HG03108 (cell line): ENCODE results near the gene GPI.
"Not testable (repeated sequence)": the region's sequence is repeated elsewhere in the genome, so short reads cannot be mapped to it uniquely, and the experiment has no call there.

ENCODE experiments used
- ATAC-seq: cut with Tn5 transposase; IDR thresholded peaks from one replicate; pipeline ENCODE4 v1.9.1; 2021; ENCODE audit warnings: moderate library complexity; ENCODE audit not compliant: unreplicated experiment

GPI gene

GRCh38 chr19:34400844-34401243 is 35.8 kb downstream of the GPI start:
- ATAC-seq = not testable (repeated sequence)

GRCh38 chr19:34402074-34402600 is 37.1 kb downstream of the GPI start:
- ATAC-seq = no peak

- ATAC-seq = no peak
These were observed 38.8 kb downstream of the GPI start for GRCh38 chr19:34403784-34404108.

GRCh38 chr19:34404109-34404909 is 39.3 kb downstream of the GPI start, which contains the start of gene PDCD2L:
TSS of gene PDCD2L (plus strand) at chr19:34404399. CDS start at chr19:34404431, 32 bp downstream.
- ATAC-seq = peak; percentile 80

- no peak for ATAC-seq
These were observed 41.1 kb downstream of the GPI start for GRCh38 chr19:34405892-34406660.

GRCh38 chr19:34408411-34408810 is 43.4 kb downstream of the GPI start:
- no peak for ATAC-seq

- ATAC-seq = no peak
These were observed 44.5 kb downstream of the GPI start for GRCh38 chr19:34409189-34410164.

- ATAC-seq = no peak
These were observed 46.2 kb downstream of the GPI start for GRCh38 chr19:34411216-34411615.

- ATAC-seq = no peak
These were observed 51.1 kb downstream of the GPI start for GRCh38 chr19:34416021-34416545.

GRCh38 chr19:34418300-34418699 is 53.3 kb downstream of the GPI start:
- ATAC-seq = no peak

GRCh38 chr19:34426096-34426661 is 61.2 kb downstream of the GPI start:
- ATAC-seq = no peak

- peak; percentile 32 for ATAC-seq
These were observed 63.7 kb downstream of the GPI start for GRCh38 chr19:34428549-34429285.

- ATAC-seq = no peak
These were observed 64.6 kb downstream of the GPI start for GRCh38 chr19:34429553-34429952.

- no peak for ATAC-seq
These were observed 66.0 kb downstream of the GPI start for GRCh38 chr19:34430738-34431625.

- no peak for ATAC-seq
These were observed 66.8 kb downstream of the GPI start for GRCh38 chr19:34431681-34432402.

- ATAC-seq = no peak
These were observed 67.8 kb downstream of the GPI start for GRCh38 chr19:34432797-34433196.

- ATAC-seq = no peak
These were observed 71.7 kb downstream of the GPI start for GRCh38 chr19:34436716-34437115.

GRCh38 chr19:34448191-34448590 is 83.2 kb downstream of the GPI start:
- no peak for ATAC-seq
